Measurements from ENCODE around the gene CYP26B1.

The CYP26B1 gene

DNA sequence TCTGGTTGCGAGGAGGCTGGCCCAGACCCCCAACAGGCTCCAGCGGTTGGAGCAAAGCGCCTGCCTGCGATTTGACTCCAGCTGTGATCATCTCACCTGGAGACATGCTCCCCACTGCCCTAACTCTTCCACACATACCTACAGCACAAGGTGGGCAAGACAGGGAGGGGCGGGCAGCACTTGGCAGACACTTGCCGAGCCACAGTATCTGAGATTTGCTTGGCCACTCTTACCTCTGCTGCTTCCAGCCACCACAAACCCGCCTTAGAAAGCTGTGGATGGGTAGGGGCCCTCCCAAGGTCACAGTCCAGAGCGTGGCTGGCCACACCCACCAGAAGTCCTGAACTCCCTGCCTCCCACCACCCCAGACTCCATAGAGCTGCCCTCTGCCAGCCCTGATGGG lies 8.2 kb downstream of the CYP26B1 start:
- no peaks in the 10 kb centered on the region for H3K36me3 Mint-ChIP-seq (ENCODE audit: low read depth)
- H3K27me3 Mint-ChIP-seq = peaks cover 16% of the 10 kb centered on the region
- H3K4me3 Mint-ChIP-seq = no peak overlapping the region
- no peak overlapping the region for H3K27ac Mint-ChIP-seq
- H3K4me1 Mint-ChIP-seq (ENCODE audit: low read depth) = peaks cover 8% of the 10 kb centered on the region
- no peaks in the 10 kb centered on the region for H3K9me3 Mint-ChIP-seq

DNA sequence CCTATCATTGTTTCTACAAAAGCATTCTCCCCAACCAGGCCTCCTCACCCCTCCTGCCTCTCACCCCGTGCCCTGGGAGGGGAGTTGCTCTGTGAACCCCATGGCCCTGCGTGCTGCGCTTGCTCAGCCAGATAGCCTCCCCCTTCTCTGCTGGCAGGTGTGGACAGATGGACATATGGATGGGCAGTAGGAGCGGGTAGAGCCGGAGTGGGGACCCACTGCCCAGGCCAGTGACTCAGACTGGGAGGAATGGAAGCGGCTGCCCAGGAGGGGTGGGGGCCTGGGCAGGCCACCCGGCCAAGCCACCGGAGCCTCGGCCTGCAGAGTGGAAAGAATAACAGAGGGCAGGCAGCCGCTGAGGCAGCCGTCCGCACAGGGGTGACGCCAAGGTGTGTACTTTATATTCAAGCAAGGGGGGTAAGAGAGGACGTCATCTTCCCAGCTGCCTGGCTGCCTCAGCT lies 8.7 kb downstream of the CYP26B1 start:
- H3K27ac Mint-ChIP-seq = no peak overlapping the region
- peaks cover 5% of the 10 kb centered on the region for H3K4me1 Mint-ChIP-seq (ENCODE audit: low read depth)
- H3K36me3 Mint-ChIP-seq (ENCODE audit: low read depth) = no peaks in the 10 kb centered on the region
- no peak overlapping the region for H3K4me3 Mint-ChIP-seq
- H3K9me3 Mint-ChIP-seq = no peaks in the 10 kb centered on the region
- H3K27me3 Mint-ChIP-seq = peaks cover 14% of the 10 kb centered on the region

DNA sequence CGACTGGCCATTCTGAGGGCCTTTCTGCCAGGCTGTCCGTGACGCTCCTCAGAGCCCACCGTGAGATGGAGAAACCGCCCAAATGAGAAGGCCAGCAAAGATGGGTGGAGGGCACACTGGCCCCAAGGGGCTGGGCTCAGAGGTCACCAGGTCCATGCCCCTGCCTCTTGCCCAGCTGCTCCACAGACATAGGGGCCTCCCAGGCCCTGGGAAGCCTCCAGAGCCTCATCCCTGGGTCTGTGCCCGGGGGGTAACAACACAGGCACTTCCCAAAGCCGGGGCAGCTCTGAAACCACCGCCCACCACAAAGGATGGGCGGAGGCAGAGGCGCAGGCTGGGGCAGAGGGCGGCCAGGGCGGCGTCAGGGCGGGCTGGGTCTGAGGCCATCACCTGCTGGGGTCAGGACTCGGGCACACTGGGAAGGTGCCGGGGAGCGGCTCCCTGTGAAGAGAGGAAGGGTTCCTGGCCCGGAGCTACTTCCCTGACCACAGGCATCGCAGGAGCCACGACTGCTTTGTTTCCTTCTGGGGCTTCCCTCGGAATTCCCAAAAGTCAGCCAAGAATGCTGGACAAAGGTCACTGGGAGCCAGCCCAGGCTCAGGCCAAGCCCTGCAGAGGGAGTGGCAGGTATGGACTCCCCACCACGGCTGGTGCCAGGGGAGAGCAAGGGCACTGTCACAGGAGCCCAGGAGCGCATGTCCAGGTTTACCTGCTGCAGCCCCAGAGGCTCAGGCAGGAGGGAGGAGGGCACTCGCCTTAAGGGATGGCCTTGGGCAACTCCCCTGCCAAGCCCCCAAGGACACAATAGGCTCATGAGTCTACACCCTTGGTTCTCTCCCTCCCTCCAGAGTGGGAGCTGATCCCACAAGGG lies 9.4 kb downstream of the CYP26B1 start:
- Mint-ChIP-seq H3K36me3 (ENCODE audit: low read depth) (no peaks in the 10 kb centered on the region), H3K27ac (no peak overlapping the region), H3K4me3 (no peak overlapping the region), H3K9me3 (no peaks in the 10 kb centered on the region), H3K4me1 (ENCODE audit: low read depth) (no peaks in the 10 kb centered on the region), H3K27me3 (peaks cover 8% of the 10 kb centered on the region)

- Mint-ChIP-seq H3K36me3 (ENCODE audit: low read depth) (no peaks in the 10 kb centered on the region), H3K27me3 (peaks cover 5% of the 10 kb centered on the region), H3K4me3 (no peak overlapping the region), H3K4me1 (ENCODE audit: low read depth) (no peaks in the 10 kb centered on the region), H3K27ac (no peak overlapping the region), H3K9me3 (no peaks in the 10 kb centered on the region)
Measured at GRCh38 chr2:72137498-72138010, 10.1 kb downstream of the CYP26B1 start.

- Mint-ChIP-seq H3K4me1 (ENCODE audit: low read depth) (no peaks in the 10 kb centered on the region), H3K36me3 (ENCODE audit: low read depth) (no peaks in the 10 kb centered on the region), H3K27me3 (no peaks in the 10 kb centered on the region), H3K4me3 (no peak overlapping the region), H3K27ac (no peak overlapping the region), H3K9me3 (no peaks in the 10 kb centered on the region)
Measured at GRCh38 chr2:72136933-72137497, 10.6 kb downstream of the CYP26B1 start.

- H3K4me3 Mint-ChIP-seq = no peak overlapping the region
- H3K36me3 Mint-ChIP-seq (ENCODE audit: low read depth) = no peaks in the 10 kb centered on the region
- H3K4me1 Mint-ChIP-seq (ENCODE audit: low read depth) = no peaks in the 10 kb centered on the region
- no peaks in the 10 kb centered on the region for H3K27me3 Mint-ChIP-seq
- no peak overlapping the region for H3K27ac Mint-ChIP-seq
- no peaks in the 10 kb centered on the region for H3K9me3 Mint-ChIP-seq
Measured at GRCh38 chr2:72136331-72136730, 11.3 kb downstream of the CYP26B1 start.

DNA sequence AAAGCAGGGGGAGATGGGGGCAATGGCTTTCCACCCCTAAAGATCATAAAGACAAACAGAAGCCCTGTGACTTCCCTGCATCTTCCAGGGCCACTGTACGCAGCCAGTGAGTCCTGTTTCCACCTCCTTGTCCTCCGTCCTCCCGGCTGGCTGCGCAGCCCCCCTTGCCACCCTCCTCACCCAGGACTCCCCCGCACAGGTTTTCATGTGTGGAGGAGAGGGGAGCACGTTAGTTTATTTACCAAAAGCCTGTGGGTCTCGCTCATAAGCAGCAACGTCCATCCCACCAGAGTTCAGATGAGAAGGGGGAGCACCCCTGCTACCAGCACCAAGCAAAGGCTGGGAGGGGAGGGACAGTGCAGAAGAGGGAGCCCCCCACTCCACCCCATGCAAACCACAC lies 11.7 kb downstream of the CYP26B1 start:
- no peak overlapping the region for H3K27ac Mint-ChIP-seq
- H3K4me1 Mint-ChIP-seq (ENCODE audit: low read depth) = no peaks in the 10 kb centered on the region
- no peaks in the 10 kb centered on the region for H3K27me3 Mint-ChIP-seq
- no peak overlapping the region for H3K4me3 Mint-ChIP-seq
- no peaks in the 10 kb centered on the region for H3K36me3 Mint-ChIP-seq (ENCODE audit: low read depth)
- H3K9me3 Mint-ChIP-seq = no peaks in the 10 kb centered on the region

GRCh38 chr2:72134997-72135800 lies 12.5 kb downstream of the CYP26B1 start:
- H3K4me1 Mint-ChIP-seq (ENCODE audit: low read depth) = no peaks in the 10 kb centered on the region
- no peaks in the 10 kb centered on the region for H3K27me3 Mint-ChIP-seq
- no peak overlapping the region for H3K27ac Mint-ChIP-seq
- no peaks in the 10 kb centered on the region for H3K9me3 Mint-ChIP-seq
- no peaks in the 10 kb centered on the region for H3K36me3 Mint-ChIP-seq (ENCODE audit: low read depth)
- H3K4me3 Mint-ChIP-seq = no peak overlapping the region

DNA sequence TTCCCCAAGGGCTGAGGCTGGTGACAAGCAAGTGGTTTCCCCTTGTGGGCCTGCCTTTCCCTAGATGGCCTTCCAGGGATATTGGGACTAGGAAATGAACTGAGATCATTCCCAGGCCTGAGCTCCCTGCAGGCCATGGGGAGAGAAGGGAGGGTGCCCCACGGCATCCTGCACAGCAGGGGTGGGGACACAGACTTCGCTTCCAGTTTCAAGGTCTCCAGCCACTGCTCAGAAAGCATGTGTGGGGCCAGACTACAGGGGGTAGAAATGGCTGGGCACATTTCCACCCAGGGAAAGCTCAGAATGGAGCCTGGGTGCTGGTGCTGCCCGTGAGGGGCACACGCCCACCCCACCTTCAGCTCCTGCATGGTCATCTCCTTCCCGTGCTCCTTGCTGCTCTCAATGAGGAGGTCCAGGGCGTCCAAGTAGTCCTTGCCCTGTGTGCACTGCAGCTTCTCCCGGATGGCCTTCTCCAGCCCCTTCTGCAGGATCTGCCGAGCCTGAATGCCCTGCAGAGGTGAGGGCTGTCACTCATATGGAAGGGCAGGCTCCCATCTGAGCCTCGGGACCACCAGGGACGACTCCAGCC lies 13.2 kb downstream of the CYP26B1 start:
- Mint-ChIP-seq H3K4me1 (ENCODE audit: low read depth) (no peaks in the 10 kb centered on the region), H3K9me3 (no peaks in the 10 kb centered on the region), H3K4me3 (no peak overlapping the region), H3K27ac (no peak overlapping the region), H3K36me3 (ENCODE audit: low read depth) (no peaks in the 10 kb centered on the region), H3K27me3 (no peaks in the 10 kb centered on the region)

GRCh38 chr2:72133721-72134407 lies 13.8 kb downstream of the CYP26B1 start:
- Mint-ChIP-seq H3K27ac (no peak overlapping the region), H3K27me3 (no peaks in the 10 kb centered on the region), H3K36me3 (ENCODE audit: low read depth) (no peaks in the 10 kb centered on the region), H3K4me1 (ENCODE audit: low read depth) (no peaks in the 10 kb centered on the region), H3K4me3 (no peak overlapping the region), H3K9me3 (no peaks in the 10 kb centered on the region)

- Mint-ChIP-seq H3K36me3 (ENCODE audit: low read depth) (no peaks in the 10 kb centered on the region), H3K4me1 (ENCODE audit: low read depth) (no peaks in the 10 kb centered on the region), H3K4me3 (no peak overlapping the region), H3K9me3 (no peaks in the 10 kb centered on the region), H3K27me3 (no peaks in the 10 kb centered on the region), H3K27ac (no peak overlapping the region)
Measured at GRCh38 chr2:72132981-72133720, 14.5 kb downstream of the CYP26B1 start.

DNA sequence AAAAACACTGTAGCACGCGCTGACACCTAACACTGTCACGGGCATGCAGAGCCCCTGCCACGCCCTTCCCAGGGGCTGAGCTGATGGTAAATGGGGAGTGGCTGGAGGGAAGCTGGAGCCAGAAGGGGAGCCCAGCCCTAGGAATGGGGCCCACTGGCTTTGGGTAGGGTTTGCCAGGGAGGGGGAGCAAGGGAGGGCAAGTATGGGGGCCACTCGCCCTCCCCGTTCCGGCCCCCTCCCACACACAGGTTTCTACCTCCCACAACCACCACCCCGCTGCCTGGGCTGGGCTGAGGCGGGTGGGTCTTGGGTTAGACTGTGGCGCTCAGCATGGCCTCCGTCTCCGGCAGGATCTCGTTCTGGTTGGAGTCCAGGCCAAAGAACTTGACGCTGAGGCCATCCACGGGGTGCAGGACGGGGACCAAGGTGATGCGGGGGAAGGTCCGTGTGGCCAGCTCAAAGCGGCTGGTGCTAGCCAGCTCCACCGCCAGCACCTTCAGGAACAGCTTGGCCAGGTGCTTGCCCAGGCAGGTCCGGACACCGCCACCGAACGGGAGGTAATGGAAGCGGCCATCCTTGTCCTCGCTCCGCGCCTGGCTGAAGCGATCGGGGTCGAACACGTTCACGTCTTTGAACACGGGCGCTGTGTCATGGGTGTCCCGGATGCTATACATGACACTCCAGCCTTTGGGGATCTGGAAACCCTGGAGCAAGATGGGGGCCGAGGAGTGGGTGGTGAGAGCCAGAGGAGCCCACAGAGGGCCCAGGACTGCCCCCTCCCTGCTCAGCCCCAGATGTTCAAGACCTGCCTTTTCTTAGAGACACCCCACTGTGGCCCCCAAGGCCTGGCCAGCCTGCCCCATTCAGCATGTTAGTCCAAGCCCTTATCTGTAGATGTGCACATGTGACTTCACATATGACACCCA lies 15.5 kb downstream of the CYP26B1 start:
- Mint-ChIP-seq H3K4me3 (no peak overlapping the region), H3K27ac (no peak overlapping the region), H3K36me3 (ENCODE audit: low read depth) (no peaks in the 10 kb centered on the region), H3K27me3 (no peaks in the 10 kb centered on the region), H3K9me3 (no peaks in the 10 kb centered on the region), H3K4me1 (ENCODE audit: low read depth) (no peaks in the 10 kb centered on the region)

- H3K36me3 Mint-ChIP-seq (ENCODE audit: low read depth) = no peaks in the 10 kb centered on the region
- H3K9me3 Mint-ChIP-seq = no peaks in the 10 kb centered on the region
- H3K27ac Mint-ChIP-seq = no peak overlapping the region
- no peaks in the 10 kb centered on the region for H3K27me3 Mint-ChIP-seq
- no peak overlapping the region for H3K4me3 Mint-ChIP-seq
- H3K4me1 Mint-ChIP-seq (ENCODE audit: low read depth) = no peaks in the 10 kb centered on the region
Measured at GRCh38 chr2:72131371-72131891, 16.2 kb downstream of the CYP26B1 start.
